Stimulated activated CD4-positive, alpha-beta T cell treated with anti-CD3 and anti-CD28 coated beads, Interleukin-12 subunit alpha, Interleukin-12 subunit beta, amount 100 ng/mL, for 4 hours (primary cell): Measurements from ENCODE around the gene ZG16.
A peak's percentile ranks its signal among the peaks of the same experiment; 100 is the strongest.

Experiments
- DNase-seq: peaks from one replicate; pipeline ENCODE4 v3.0.0-alpha.2; 2020

Gene ZG16

GRCh38 chr16:29810699-29811169, 32.7 kb downstream of the ZG16 start:
- no peak for DNase-seq

GRCh38 chr16:29811170-29811895, 33.3 kb downstream of the ZG16 start:
- DNase-seq: peak; percentile 68

- DNase-seq: peak; percentile 57
Observed at GRCh38 chr16:29811896-29812665, 34.0 kb downstream of the ZG16 start, which contains the start of gene PRRT2. Gene PRRT2 (plus strand): TSS chr16:29812193. CDS start chr16:29813055, 862 bp downstream.

- no peak for DNase-seq
Observed at GRCh38 chr16:29812754-29813643, 34.9 kb downstream of the ZG16 start.

GRCh38 chr16:29813644-29814562, 35.8 kb downstream of the ZG16 start:
- no peak for DNase-seq

- no peak for DNase-seq
Observed at GRCh38 chr16:29814592-29814991, 36.5 kb downstream of the ZG16 start.

GRCh38 chr16:29815032-29815721, 37.1 kb downstream of the ZG16 start:
- peak; percentile 57 for DNase-seq

- peak; percentile 95 for DNase-seq
Observed at GRCh38 chr16:29815793-29816693, 38.0 kb downstream of the ZG16 start, which contains the start of gene PAGR1. Gene PAGR1 (plus strand): TSS chr16:29816152. CDS start chr16:29816526, 374 bp downstream.

- peak; percentile 55 for DNase-seq
Observed at GRCh38 chr16:29816694-29817441, 38.8 kb downstream of the ZG16 start.

GRCh38 chr16:29818082-29818481, 40.0 kb downstream of the ZG16 start:
- DNase-seq: no peak

- DNase-seq: no peak
Observed at GRCh38 chr16:29819506-29819905, 41.5 kb downstream of the ZG16 start.

- DNase-seq: peak; percentile 45
Observed at GRCh38 chr16:29820271-29820701, 42.2 kb downstream of the ZG16 start, which contains the start of gene MVP. Gene MVP (plus strand): TSS chr16:29820462. CDS start chr16:29830550, 10,088 bp downstream.

GRCh38 chr16:29820730-29821642, 42.9 kb downstream of the ZG16 start:
- DNase-seq: peak; percentile 39

GRCh38 chr16:29821643-29822115, 43.6 kb downstream of the ZG16 start:
- no peak for DNase-seq

GRCh38 chr16:29824589-29825144, 46.6 kb downstream of the ZG16 start:
- DNase-seq: no peak

GRCh38 chr16:29825145-29826044, 47.3 kb downstream of the ZG16 start:
- no peak for DNase-seq
